HL-60 (cell line): Measurements from ENCODE around the gene ADAM15.

ENCODE experiments used
- GABPA ChIP-seq: IDR thresholded peaks from 2 replicates; pipeline ENCODE4 v1.6.1; 2012; ENCODE audit warnings: low read depth
- POLR2AphosphoS5 ChIP-seq: IDR thresholded peaks from 2 replicates; pipeline ENCODE4 v1.6.1; 2012; ENCODE audit warnings: low read depth
- TF ChIP-seq, protein P1 (sequence below): IDR thresholded peaks from one replicate; pipeline ENCODE4 v1.5.1; 2011; ENCODE audit warnings: low read length, control low read depth, inconsistent platforms; ENCODE audit not compliant: insufficient read depth
- TF ChIP-seq, protein P2 (sequence below): IDR thresholded peaks from 2 replicates; pipeline ENCODE4 v1.6.1; 2012; ENCODE audit warnings: low read depth; ENCODE audit not compliant: insufficient replicate concordance

DNA sequence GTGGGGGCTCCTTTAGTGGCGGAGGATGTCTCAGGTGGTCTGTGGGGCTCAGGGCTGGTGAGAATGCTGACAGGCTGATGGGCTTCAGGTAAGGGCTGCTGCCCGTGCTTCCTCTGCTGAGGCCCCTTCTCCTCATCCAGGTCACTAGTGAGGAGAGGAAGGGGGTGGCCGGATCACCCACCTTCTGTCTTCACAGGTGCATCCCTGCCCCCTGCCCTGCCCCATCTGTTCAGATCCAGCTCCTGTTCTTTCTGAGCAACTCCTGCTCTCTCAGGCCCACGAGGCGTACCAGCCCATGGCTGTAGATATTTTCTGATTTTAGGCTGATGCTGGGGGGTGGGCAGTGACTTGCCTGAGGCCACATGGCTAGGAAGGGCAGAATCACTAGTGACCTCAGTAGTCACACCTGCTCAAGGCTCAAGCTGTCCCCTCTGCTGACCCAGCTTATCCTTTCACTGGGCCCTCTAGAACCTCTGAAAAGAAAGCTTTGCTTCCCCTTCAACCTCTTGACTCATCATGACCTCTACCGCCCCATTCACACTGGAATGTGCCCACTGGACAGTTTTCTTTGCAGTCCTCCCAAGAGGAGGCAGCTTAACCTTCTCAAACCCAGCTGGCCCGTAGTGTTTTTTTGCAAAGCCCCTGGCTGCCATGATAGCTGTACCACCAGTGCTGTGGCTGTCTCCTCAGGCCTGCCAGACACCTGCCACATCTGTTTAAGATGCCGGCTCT lies 32.3 kb upstream of the ADAM15 start:
- TF ChIP-seq, protein P1, sequence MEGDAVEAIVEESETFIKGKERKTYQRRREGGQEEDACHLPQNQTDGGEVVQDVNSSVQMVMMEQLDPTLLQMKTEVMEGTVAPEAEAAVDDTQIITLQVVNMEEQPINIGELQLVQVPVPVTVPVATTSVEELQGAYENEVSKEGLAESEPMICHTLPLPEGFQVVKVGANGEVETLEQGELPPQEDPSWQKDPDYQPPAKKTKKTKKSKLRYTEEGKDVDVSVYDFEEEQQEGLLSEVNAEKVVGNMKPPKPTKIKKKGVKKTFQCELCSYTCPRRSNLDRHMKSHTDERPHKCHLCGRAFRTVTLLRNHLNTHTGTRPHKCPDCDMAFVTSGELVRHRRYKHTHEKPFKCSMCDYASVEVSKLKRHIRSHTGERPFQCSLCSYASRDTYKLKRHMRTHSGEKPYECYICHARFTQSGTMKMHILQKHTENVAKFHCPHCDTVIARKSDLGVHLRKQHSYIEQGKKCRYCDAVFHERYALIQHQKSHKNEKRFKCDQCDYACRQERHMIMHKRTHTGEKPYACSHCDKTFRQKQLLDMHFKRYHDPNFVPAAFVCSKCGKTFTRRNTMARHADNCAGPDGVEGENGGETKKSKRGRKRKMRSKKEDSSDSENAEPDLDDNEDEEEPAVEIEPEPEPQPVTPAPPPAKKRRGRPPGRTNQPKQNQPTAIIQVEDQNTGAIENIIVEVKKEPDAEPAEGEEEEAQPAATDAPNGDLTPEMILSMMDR, result no peak
- TF ChIP-seq, protein P2, sequence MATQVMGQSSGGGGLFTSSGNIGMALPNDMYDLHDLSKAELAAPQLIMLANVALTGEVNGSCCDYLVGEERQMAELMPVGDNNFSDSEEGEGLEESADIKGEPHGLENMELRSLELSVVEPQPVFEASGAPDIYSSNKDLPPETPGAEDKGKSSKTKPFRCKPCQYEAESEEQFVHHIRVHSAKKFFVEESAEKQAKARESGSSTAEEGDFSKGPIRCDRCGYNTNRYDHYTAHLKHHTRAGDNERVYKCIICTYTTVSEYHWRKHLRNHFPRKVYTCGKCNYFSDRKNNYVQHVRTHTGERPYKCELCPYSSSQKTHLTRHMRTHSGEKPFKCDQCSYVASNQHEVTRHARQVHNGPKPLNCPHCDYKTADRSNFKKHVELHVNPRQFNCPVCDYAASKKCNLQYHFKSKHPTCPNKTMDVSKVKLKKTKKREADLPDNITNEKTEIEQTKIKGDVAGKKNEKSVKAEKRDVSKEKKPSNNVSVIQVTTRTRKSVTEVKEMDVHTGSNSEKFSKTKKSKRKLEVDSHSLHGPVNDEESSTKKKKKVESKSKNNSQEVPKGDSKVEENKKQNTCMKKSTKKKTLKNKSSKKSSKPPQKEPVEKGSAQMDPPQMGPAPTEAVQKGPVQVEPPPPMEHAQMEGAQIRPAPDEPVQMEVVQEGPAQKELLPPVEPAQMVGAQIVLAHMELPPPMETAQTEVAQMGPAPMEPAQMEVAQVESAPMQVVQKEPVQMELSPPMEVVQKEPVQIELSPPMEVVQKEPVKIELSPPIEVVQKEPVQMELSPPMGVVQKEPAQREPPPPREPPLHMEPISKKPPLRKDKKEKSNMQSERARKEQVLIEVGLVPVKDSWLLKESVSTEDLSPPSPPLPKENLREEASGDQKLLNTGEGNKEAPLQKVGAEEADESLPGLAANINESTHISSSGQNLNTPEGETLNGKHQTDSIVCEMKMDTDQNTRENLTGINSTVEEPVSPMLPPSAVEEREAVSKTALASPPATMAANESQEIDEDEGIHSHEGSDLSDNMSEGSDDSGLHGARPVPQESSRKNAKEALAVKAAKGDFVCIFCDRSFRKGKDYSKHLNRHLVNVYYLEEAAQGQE, result no peak
- TF ChIP-seq POLR2AphosphoS5, result no peak; the same call in 1 of the 2 replicates
- TF ChIP-seq GABPA, result no peak
